ENCODE results near the gene DEXI.
"Not testable (repeated sequence)": the region's sequence is repeated elsewhere in the genome, so short reads cannot be mapped to it uniquely, and the experiment has no call there.

DEXI gene

DNA sequence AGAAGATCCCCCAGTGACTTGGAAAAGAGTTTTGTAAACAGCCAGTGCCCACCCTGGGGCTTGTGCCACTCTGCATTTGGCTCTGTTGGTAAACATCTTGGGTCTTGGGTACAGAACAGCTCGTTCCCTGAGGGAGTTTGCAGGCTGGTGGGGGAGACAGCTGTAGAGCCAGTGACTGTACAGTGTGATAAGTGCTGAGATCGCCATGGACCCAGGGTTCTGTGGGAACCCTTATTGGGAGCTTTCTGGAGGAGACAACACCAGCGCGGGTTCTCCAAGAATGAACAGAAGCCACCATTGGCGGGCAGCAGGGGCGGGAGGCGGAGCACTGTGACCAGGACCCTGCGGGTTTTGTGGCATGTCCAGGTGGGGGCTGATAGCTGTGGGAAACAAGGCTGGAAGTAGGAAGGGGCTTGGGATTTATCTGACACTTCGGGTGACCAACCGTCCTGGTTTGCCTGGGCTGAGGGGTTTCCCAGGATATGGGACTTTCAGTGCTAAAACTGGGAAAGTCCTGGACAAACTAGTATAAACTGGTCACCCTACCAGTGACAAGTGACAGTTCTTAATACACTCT is 5.0 kb upstream of the DEXI start:
- TF ChIP-seq, protein P1, sequence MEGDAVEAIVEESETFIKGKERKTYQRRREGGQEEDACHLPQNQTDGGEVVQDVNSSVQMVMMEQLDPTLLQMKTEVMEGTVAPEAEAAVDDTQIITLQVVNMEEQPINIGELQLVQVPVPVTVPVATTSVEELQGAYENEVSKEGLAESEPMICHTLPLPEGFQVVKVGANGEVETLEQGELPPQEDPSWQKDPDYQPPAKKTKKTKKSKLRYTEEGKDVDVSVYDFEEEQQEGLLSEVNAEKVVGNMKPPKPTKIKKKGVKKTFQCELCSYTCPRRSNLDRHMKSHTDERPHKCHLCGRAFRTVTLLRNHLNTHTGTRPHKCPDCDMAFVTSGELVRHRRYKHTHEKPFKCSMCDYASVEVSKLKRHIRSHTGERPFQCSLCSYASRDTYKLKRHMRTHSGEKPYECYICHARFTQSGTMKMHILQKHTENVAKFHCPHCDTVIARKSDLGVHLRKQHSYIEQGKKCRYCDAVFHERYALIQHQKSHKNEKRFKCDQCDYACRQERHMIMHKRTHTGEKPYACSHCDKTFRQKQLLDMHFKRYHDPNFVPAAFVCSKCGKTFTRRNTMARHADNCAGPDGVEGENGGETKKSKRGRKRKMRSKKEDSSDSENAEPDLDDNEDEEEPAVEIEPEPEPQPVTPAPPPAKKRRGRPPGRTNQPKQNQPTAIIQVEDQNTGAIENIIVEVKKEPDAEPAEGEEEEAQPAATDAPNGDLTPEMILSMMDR (IDR thresholded peaks at IDR 0.05; ENCODE audit: extremely low read depth, missing control alignments), result no peak
- DNase-seq (ENCODE audit: low spot score), result no peak

- no peak for DNase-seq (ENCODE audit: low spot score)
- TF ChIP-seq, protein P1 (IDR thresholded peaks at IDR 0.05; ENCODE audit: extremely low read depth, missing control alignments), result no peak
Observed at GRCh38 chr16:10946308-10946707, 4.0 kb upstream of the DEXI start.

DNA sequence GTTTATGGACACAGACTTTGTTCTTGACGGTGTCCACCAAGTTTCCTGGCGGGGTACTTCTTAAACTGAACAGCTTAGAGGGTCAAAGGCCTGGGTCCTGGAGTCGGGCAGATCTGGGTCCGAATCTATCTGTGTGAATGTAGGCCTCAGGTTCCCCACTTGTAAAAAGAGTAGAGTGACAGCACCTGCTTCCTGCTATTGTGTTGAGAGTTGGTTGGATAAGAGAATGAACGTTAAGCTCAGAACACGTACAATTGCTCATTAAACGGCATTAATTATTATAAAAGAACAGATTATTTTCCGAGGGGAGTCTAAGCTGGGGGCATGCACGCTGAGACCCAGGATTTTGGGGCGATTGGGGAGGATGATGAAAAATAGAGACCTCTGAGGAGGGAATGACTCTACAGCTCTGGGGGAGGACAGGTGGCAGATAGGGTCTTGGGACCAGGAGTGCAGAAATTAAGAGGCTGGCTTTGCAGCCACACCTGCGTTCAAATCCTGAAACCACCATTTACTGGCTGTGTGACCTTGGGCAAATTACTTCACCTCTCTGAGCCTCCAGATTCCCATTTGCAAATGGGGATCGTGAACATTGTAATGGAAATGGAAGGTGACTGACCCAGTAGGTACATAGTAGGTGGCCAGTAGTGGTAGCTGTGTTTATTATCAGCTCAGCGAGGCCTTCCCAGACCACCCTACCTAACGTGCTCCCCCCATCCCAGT is 3.0 kb upstream of the DEXI start:
- TF ChIP-seq, protein P1 (IDR thresholded peaks at IDR 0.05; ENCODE audit: extremely low read depth, missing control alignments), result no peak
- no peak for DNase-seq (ENCODE audit: low spot score)

DNA sequence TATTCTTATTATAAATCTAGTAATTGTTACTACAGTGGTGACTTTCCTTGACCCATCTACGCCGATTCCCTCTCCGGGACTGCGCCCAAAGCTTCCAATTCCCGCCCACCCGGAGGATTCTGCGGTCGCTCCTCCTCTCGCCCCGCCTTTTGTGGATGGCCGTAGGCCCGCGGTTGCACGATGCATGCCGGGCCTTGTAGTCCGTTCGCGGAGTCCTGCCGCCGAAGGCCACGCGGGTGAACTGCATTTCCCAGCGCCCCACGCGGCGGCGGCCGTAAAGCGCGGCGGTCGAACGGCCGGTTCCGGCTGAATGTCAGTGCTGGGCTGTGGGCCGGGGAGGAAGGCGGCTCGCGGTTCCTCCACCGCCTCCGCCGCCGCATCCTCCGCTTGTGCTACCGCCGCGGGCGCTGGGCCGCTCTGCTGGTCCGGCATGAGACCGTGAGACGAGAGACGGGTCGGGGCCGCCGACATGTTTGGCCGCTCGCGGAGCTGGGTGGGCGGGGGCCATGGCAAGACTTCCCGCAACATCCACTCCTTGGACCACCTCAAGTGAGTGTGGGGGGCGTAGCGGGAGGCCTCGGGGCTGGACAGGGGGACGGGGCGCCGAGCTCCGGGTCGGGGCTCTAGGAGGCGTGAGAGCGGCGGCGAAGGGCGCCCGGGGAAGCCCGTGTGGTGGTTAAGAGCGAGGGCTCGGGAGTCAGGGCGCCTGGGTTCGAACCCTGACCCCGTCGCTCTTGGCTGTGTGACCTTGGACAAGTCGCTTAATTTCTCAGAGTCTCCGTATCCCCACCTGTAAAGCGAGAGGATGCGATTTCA is 2.2 kb upstream of the DEXI start, which contains the start of gene CLEC16A:
TSS of gene CLEC16A (plus strand) at position 316 of the 816 bp plus-strand sequence. CDS start at position 470, 154 bp downstream.
- TF ChIP-seq, protein P1 (IDR thresholded peaks at IDR 0.05; ENCODE audit: extremely low read depth, missing control alignments), result no peak
- DNase-seq (ENCODE audit: low spot score), result peak; percentile 94

DNA sequence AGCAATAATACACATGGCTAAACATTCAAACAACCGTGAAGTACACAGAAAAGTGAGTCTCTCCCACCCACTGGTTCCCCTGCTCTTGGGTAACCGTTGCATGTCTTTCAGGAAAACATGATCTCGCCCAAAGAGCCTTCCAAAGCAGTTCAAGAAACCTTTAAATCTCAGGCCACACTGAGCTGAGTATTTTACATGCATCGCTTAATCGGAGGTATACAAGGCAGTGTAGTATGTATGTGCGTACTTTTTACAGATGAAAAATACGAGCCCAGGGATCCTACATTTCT is 741 bp upstream of the DEXI start:
- TF ChIP-seq, protein P1 (IDR thresholded peaks at IDR 0.05; ENCODE audit: extremely low read depth, missing control alignments), result no peak
- DNase-seq (ENCODE audit: low spot score), result no peak

GRCh38 chr16:10941935-10942351 is 325 bp downstream of the DEXI start:
- DNase-seq (ENCODE audit: low spot score), result not testable (repeated sequence)

DNA sequence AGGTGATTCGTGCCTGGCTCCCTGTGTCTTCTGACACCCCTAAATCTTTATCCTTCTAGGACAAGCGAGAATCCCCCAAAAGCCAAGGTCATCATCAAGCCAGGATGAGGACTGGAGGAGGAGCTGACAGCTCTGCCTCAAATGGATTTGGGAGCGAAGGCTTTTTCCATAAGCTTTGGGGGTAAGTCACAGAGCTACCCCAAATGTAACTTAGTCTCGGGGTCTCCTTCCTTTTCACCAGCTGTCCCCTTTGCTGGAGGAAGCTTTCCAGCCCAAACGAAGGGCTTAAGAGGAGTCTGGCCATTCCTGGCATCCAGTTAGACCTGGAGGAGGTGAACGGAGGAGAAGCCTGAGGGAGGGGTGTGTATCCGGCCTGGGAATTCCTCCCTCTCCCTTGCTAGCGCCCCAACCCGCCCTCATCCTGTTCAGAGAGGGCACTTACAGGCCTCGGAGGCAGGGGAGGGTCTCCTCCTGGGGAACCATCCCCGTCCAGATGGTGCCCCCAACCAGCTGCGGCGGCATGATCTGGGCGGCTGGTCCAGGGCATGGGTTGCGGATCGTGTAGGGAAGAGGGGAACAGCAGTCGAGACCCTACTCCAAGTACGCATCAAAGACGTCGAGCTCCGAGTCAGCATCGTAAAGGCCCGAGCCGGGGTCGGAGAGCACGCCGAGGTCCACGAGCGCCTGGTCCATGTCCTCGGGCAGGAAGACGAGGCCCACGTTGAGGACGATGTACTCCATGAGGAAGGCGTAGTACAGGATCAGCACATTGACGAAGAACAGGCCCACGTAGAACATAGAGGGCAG is 938 bp downstream of the DEXI start:
- no peak for DNase-seq (ENCODE audit: low spot score)
- TF ChIP-seq, protein P1 (IDR thresholded peaks at IDR 0.05; ENCODE audit: extremely low read depth, missing control alignments), result no peak

Data from GM20000 (cell line).